OCI-LY7 (cell line): ENCODE data around the gene FBXW11. TPM values are rescaled to one million over a fixed set of nuclear protein-coding genes. Genes with fewer than 3 reads are reported as not detected.

Source experiments
- BruUV-seq: library from RNA; stranded (reverse); fragments of 400-500 nt; replicated peaks from 2 replicates; lab custom pipeline; 2021; lab: Mats Ljungman, UMichigan
- CTCF ChIA-PET: fragments of 300-600 bp; sonication (Branson Sonifier 250); formaldehyde crosslinking; loops from one replicate; lab custom pipeline; 2022; ENCODE audit warnings: antibody characterized with exemption; ENCODE audit not compliant: unreplicated experiment; lab: Charles Lee
- POLR2A ChIA-PET: fragments of 300-600 bp; sonication (Branson Sonifier 250); formaldehyde crosslinking; loops from one replicate; lab custom pipeline; 2022; ENCODE audit warnings: antibody characterized with exemption; lab: Charles Lee
- DNase-seq: peaks from one replicate; pipeline ENCODE4 v3.0.0-alpha.2; 2015; ENCODE audit warnings: low spot score
- H2AFZ ChIP-seq: fragments of 200-600 bp; sonication (generic), shearing (Covaris generic); 2 replicates; pipeline ENCODE4 v1.6.1; 2014; ENCODE audit warnings: mild to moderate bottlenecking, antibody characterized with exemption, low read length, moderate library complexity
- H3K27ac ChIP-seq: fragments of 200-600 bp; sonication (generic); 2 replicates; pipeline ENCODE4 v1.5.1; 2014; ENCODE audit warnings: mixed run types, low read depth, mild to moderate bottlenecking, moderate library complexity, low read length, inconsistent platforms; ENCODE audit not compliant: poor library complexity, severe bottlenecking
- H3K36me3 ChIP-seq: fragments of 200-600 bp; sonication (generic); 2 replicates; pipeline ENCODE4 v1.6.1; 2014; ENCODE audit warnings: mild to moderate bottlenecking, antibody characterized with exemption, low read length, moderate library complexity, mixed read lengths; ENCODE audit not compliant: insufficient read depth
- H3K4me1 ChIP-seq: fragments of 200-600 bp; sonication (generic); 2 replicates; pipeline ENCODE4 v1.5.1; 2014; ENCODE audit warnings: mild to moderate bottlenecking, low read length; ENCODE audit not compliant: insufficient read depth, poor library complexity, severe bottlenecking
- H3K4me2 ChIP-seq: fragments of 200-600 bp; sonication (generic); 2 replicates; pipeline ENCODE4 v1.6.1; 2014; ENCODE audit warnings: mild to moderate bottlenecking, low read length
- H3K4me3 ChIP-seq: fragments of 200-600 bp; sonication (generic); 2 replicates; pipeline ENCODE4 v1.5.1; 2014; ENCODE audit warnings: mild to moderate bottlenecking, low read depth, low read length; ENCODE audit not compliant: poor library complexity, severe bottlenecking
- H3K79me2 ChIP-seq: fragments of 200-600 bp; sonication (generic); 2 replicates; pipeline ENCODE4 v1.6.1; 2016; ENCODE audit warnings: low read depth, mild to moderate bottlenecking, low read length, moderate library complexity, mixed read lengths; ENCODE audit not compliant: insufficient read depth
- H3K9me2 ChIP-seq: fragments of 200-600 bp; sonication (generic); 2 replicates; pipeline ENCODE4 v1.6.1; 2016; ENCODE audit warnings: mild to moderate bottlenecking, low read length, mixed read lengths; ENCODE audit not compliant: insufficient read depth
- H3K9me3 ChIP-seq: fragments of 200-600 bp; sonication (generic); 2 replicates; pipeline ENCODE4 v1.6.1; 2014; ENCODE audit warnings: mild to moderate bottlenecking, mixed run types, low read length, mixed read lengths
- H4K20me1 ChIP-seq: fragments of 200-600 bp; sonication (generic); 2 replicates; pipeline ENCODE4 v1.6.1; 2014; ENCODE audit warnings: mild to moderate bottlenecking, antibody characterized with exemption, low read length, moderate library complexity, mixed read lengths; ENCODE audit not compliant: insufficient read depth
- CTCF ChIP-seq: fragments of 200-600 bp; sonication (generic); conservative IDR thresholded peaks from 2 replicates; pipeline ENCODE4 v1.5.1; 2014; ENCODE audit warnings: mild to moderate bottlenecking, antibody characterized with exemption, low read length, moderate library complexity, mixed read lengths
- EZH2phosphoT487 ChIP-seq: fragments of 200-600 bp; sonication (generic); IDR thresholded peaks from 2 replicates; pipeline ENCODE4 v1.6.1; 2018; ENCODE audit warnings: low read depth, borderline replicate concordance, mild to moderate bottlenecking, mixed run types, antibody characterized with exemption, low read length, moderate library complexity, mixed read lengths
- intact Hi-C: fragments of 100-400 bp; cut with micrococcal nuclease; formaldehyde crosslinking; loops from one replicate; pipeline ENCODE4 v1.10.0; 2022; ENCODE audit not compliant: unreplicated experiment
- total RNA-seq, 2 experiments: library from RNA; depleted of rRNA in 1 of 2; stranded (reverse); fragments of >200 nt in 1 of 2; shearing (Covaris generic) in 1 of 2; gene quantifications; 2 replicates each; pipeline ENCODE4 v1.2.3, GENCODE V29; 2014 to 2022

The FBXW11 gene
- total RNA-seq, 2 experiments from 2014 or later, result 33.0 to 51.5 TPM

- no peaks in the 10 kb centered on the region for H3K4me1 ChIP-seq
- no peak overlapping the region for H3K4me2 ChIP-seq
- DNase-seq, result no peak
- ChIA-PET POLR2A (no interaction called here), CTCF (no interaction called here)
- H3K9me2 ChIP-seq, result no peaks in the 10 kb centered on the region
- intact Hi-C loops, result no loop called here
- H3K79me2 ChIP-seq, result no peaks in the 10 kb centered on the region
- H4K20me1 ChIP-seq, result no peaks in the 10 kb centered on the region
- H3K9me3 ChIP-seq, result no peaks in the 10 kb centered on the region
- H3K27ac ChIP-seq, result no peak overlapping the region
- no peak overlapping the region for H3K4me3 ChIP-seq
- no TSS peak for BruUV-seq
- H2AFZ ChIP-seq, result no peak overlapping the region
- H3K36me3 ChIP-seq, result no peaks in the 10 kb centered on the region
- no peak for TF ChIP-seq EZH2phosphoT487
- no peak for TF ChIP-seq CTCF
These were observed 156.7 kb downstream of the FBXW11 start for GRCh38 chr5:171849585-171850323.

- TF ChIP-seq CTCF (no peak), EZH2phosphoT487 (no peak)
- no peaks in the 10 kb centered on the region for H3K36me3 ChIP-seq
- no peaks in the 10 kb centered on the region for H3K79me2 ChIP-seq
- CTCF ChIA-PET, result no interaction called here
- no TSS peak for BruUV-seq
- DNase-seq, result no peak
- no peak overlapping the region for H3K4me3 ChIP-seq
- H3K9me3 ChIP-seq, result no peaks in the 10 kb centered on the region
- no peaks in the 10 kb centered on the region for H4K20me1 ChIP-seq
- no peaks in the 10 kb centered on the region for H3K4me1 ChIP-seq
- H2AFZ ChIP-seq, result no peak overlapping the region
- intact Hi-C loops, result no loop called here
- no peak overlapping the region for H3K27ac ChIP-seq
- POLR2A ChIA-PET, result interaction anchor here (0.6 kb wide), 1 partner anchor 405 kb away, joined by 4 read pairs; no protein-coding TSS in a partner anchor
- no peak overlapping the region for H3K4me2 ChIP-seq
- no peaks in the 10 kb centered on the region for H3K9me2 ChIP-seq
These were observed 157.4 kb downstream of the FBXW11 start for GRCh38 chr5:171848911-171849520.

- H2AFZ ChIP-seq, result no peak overlapping the region
- no TSS peak for BruUV-seq
- intact Hi-C loops, result no loop called here
- no peak overlapping the region for H3K4me2 ChIP-seq
- H3K4me3 ChIP-seq, result no peak overlapping the region
- POLR2A ChIA-PET, result interaction anchor here (0.6 kb wide), 1 partner anchor 405 kb away, joined by 4 read pairs; no protein-coding TSS in a partner anchor
- no peak overlapping the region for H3K27ac ChIP-seq
- H3K79me2 ChIP-seq, result no peaks in the 10 kb centered on the region
- H3K9me3 ChIP-seq, result no peaks in the 10 kb centered on the region
- DNase-seq, result no peak
- no peaks in the 10 kb centered on the region for H3K4me1 ChIP-seq
- TF ChIP-seq EZH2phosphoT487 (no peak), CTCF (no peak)
- H3K36me3 ChIP-seq, result no peaks in the 10 kb centered on the region
- CTCF ChIA-PET, result no interaction called here
- no peaks in the 10 kb centered on the region for H3K9me2 ChIP-seq
- no peaks in the 10 kb centered on the region for H4K20me1 ChIP-seq
These were observed 158.0 kb downstream of the FBXW11 start for GRCh38 chr5:171848486-171848885.
